HG03575 (cell line): ENCODE results near the gene FAM72A.
"Not testable (repeated sequence)": the region's sequence is repeated elsewhere in the genome, so short reads cannot be mapped to it uniquely, and the experiment has no call there.

Source experiments
- ATAC-seq: cut with Tn5 transposase; IDR thresholded peaks from one replicate; pipeline ENCODE4 v1.9.1; 2021; ENCODE audit not compliant: unreplicated experiment, insufficient number of reproducible peaks, low FRiP score; ENCODE audit errors: extremely low read depth

Gene FAM72A

GRCh38 chr1:206175459-206176113 lies 27.1 kb downstream of the FAM72A start:
- not testable (repeated sequence) for ATAC-seq

- not testable (repeated sequence) for ATAC-seq
Measured at GRCh38 chr1:206174182-206174868, 28.3 kb downstream of the FAM72A start.

- ATAC-seq: not testable (repeated sequence)
Measured at GRCh38 chr1:206173110-206173719, 29.4 kb downstream of the FAM72A start.

GRCh38 chr1:206169794-206170193 lies 32.8 kb downstream of the FAM72A start:
- not testable (repeated sequence) for ATAC-seq

GRCh38 chr1:206167350-206168029 lies 35.1 kb downstream of the FAM72A start:
- ATAC-seq: not testable (repeated sequence)

- no peak for ATAC-seq
Measured at GRCh38 chr1:206145771-206146290, 56.8 kb downstream of the FAM72A start.

GRCh38 chr1:206144605-206145004 lies 58.0 kb downstream of the FAM72A start:
- ATAC-seq: no peak

GRCh38 chr1:206143537-206144172 lies 59.0 kb downstream of the FAM72A start:
- no peak for ATAC-seq

GRCh38 chr1:206142770-206143169 lies 59.9 kb downstream of the FAM72A start:
- ATAC-seq: no peak

GRCh38 chr1:206142011-206142410 lies 60.6 kb downstream of the FAM72A start:
- no peak for ATAC-seq

GRCh38 chr1:206136241-206136640 lies 66.4 kb downstream of the FAM72A start:
- ATAC-seq: no peak
